Tibial artery (tissue), 4 donors: ENCODE results near the gene GINS2.

Experiments used
- DNase-seq, 2 donors: peaks; one replicate each; pipeline ENCODE4 v3.0.0-alpha.2; 2019
- H3K27ac ChIP-seq, 2 donors: fragments of 200-600 bp; sonication (generic) in 1 of 2; 1 replicate in 1 of 2; 2 replicates in 1 of 2; pipeline ENCODE4 v1.5.1; 2018 to 2019; ENCODE audit warnings: mild to moderate bottlenecking in 1 of 2
- H3K27me3 ChIP-seq, 2 donors: fragments of 200-600 bp; sonication (generic) in 1 of 2; one replicate each; pipeline versions ENCODE4 v1.5.1 to v1.6.0; 2016 to 2019
- H3K36me3 ChIP-seq, 3 donors: fragments of 200-600 bp; sonication (generic) in 2 of 3; one replicate each; pipeline ENCODE4 v1.5.1; 2016 to 2019; ENCODE audit warnings: mild to moderate bottlenecking in 2 of 3
- H3K4me1 ChIP-seq, 4 donors: fragments of 200-600 bp; sonication (generic) in 2 of 4; 1 replicate in 3 of 4; 2 replicates in 1 of 4; pipeline ENCODE4 v1.5.1; 2016 to 2019
- H3K4me3 ChIP-seq, 2 donors: fragments of 200-600 bp; sonication (generic) in 1 of 2; 1 replicate in 1 of 2; 2 replicates in 1 of 2; pipeline ENCODE4 v1.5.1; 2018 to 2019; ENCODE audit warnings: mild to moderate bottlenecking in 2 of 2
- H3K9me3 ChIP-seq, 3 donors: fragments of 200-600 bp; sonication (generic) in 1 of 3; one replicate each; pipeline ENCODE4 v1.5.1; 2016 to 2019
- intact Hi-C: fragments of 100-400 bp; cut with DNase I; formaldehyde crosslinking; loops from one replicate; pipeline ENCODE4 v1.15.0; 2023; ENCODE audit warnings: low total_unique reads
- TF ChIP-seq, protein P1 (sequence below), 2 experiments: fragments of 200-600 bp in 1 of 2; fragments of 450-650 bp in 1 of 2; IDR thresholded peaks; one replicate each; pipeline ENCODE4 v1.5.1; 2017 to 2019; ENCODE audit warnings: antibody characterized with exemption in 2 of 2, mild to moderate bottlenecking in 1 of 2, moderate library complexity in 1 of 2

GINS2 gene

GRCh38 chr16:85641776-85642176, 47.0 kb downstream of the GINS2 start:
- Histone ChIP-seq H3K27ac (no peak overlapping the region), H3K27me3 (no peaks in the 10 kb centered on the region), H3K9me3 (no peaks in the 10 kb centered on the region), H3K4me3 (no peak overlapping the region), H3K4me1 (peaks cover 0 to 31% (median 2%) of the 10 kb centered on the region in 4 donors), H3K36me3 (peaks cover 0 to 20% (median 3%) of the 10 kb centered on the region in 3 donors)
- peak in 1 of 2 donors; percentile 50 for DNase-seq
- TF ChIP-seq, protein P1, sequence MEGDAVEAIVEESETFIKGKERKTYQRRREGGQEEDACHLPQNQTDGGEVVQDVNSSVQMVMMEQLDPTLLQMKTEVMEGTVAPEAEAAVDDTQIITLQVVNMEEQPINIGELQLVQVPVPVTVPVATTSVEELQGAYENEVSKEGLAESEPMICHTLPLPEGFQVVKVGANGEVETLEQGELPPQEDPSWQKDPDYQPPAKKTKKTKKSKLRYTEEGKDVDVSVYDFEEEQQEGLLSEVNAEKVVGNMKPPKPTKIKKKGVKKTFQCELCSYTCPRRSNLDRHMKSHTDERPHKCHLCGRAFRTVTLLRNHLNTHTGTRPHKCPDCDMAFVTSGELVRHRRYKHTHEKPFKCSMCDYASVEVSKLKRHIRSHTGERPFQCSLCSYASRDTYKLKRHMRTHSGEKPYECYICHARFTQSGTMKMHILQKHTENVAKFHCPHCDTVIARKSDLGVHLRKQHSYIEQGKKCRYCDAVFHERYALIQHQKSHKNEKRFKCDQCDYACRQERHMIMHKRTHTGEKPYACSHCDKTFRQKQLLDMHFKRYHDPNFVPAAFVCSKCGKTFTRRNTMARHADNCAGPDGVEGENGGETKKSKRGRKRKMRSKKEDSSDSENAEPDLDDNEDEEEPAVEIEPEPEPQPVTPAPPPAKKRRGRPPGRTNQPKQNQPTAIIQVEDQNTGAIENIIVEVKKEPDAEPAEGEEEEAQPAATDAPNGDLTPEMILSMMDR (IDR thresholded peaks at IDR 0.05) = no peak
- intact Hi-C loops = no loop called here

DNA sequence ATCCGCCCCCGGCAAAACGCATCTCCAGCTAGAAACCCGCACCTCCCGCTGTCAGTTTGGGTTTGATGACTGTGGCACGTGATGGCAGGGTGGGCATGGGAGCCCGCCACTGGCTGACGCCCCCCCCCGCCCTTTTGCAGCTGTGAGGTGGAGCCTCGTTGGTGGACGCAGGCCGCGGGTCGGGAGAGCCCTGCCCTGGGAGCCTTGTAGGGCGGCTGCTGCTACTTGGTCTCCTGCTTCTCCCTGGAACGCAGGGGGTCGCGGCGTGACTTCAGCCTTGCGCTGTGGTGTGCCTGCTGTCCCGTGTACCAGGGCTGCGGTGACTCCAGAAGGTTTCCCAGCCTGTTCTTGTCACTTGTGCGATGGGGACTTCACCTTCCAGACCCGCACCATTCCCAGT, 47.4 kb downstream of the GINS2 start:
- intact Hi-C loops = no loop called here
- no peak for DNase-seq
- Histone ChIP-seq H3K27me3 (no peaks in the 10 kb centered on the region), H3K27ac (no peak overlapping the region), H3K4me3 (no peak overlapping the region), H3K36me3 (peaks cover 0 to 18% (median 3%) of the 10 kb centered on the region in 3 donors), H3K4me1 (peaks cover 0 to 32% (median 2%) of the 10 kb centered on the region in 4 donors), H3K9me3 (no peaks in the 10 kb centered on the region)
- TF ChIP-seq, protein P1 (IDR thresholded peaks at IDR 0.05) = no peak

DNA sequence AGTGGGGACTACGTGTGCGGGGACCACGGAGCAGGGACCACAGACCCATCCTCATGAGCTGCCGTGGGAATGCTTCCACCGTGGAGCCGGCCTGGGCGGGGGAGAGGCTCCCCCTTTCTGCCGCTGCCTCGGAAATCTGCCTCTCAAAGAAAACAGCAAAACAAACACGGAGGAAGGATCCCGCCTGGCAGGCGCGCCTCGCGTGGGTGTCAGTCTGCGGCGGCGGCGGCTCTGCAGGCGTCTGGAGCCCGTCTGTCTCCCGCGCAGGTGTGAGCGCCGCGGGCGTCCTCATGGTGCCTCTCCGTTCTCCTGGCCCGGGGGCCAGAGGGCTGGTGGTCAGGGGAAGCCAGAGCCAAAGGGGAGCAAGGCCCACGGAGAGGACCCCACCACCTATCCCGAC, 48.2 kb downstream of the GINS2 start:
- H3K9me3 ChIP-seq = no peaks in the 10 kb centered on the region
- no peak for DNase-seq
- H3K36me3 ChIP-seq = peaks cover 0 to 22% (median 3%) of the 10 kb centered on the region in 3 donors
- H3K27me3 ChIP-seq = no peaks in the 10 kb centered on the region
- no peak overlapping the region for H3K27ac ChIP-seq
- H3K4me1 ChIP-seq = peaks cover 0 to 39% (median 2%) of the 10 kb centered on the region in 4 donors
- no peak overlapping the region for H3K4me3 ChIP-seq
- intact Hi-C loops = no loop called here
- TF ChIP-seq, protein P1 (IDR thresholded peaks at IDR 0.05) = no peak

DNA sequence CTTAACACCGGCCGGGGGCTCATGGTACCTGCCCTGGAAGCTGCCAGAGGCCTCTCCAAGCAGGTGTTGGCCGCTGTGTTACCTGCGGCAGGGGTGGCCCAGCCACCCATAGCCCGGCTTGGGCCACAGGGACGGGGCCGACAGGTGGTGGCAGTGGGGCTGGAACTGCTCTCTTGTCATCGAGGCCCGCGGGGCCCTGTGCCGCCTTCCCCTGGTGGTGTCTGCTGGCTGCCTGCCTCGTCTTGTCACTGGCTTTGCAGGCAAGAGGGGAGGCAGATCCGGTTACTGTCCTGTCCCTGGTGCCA, 48.5 kb downstream of the GINS2 start:
- TF ChIP-seq, protein P1 (IDR thresholded peaks at IDR 0.05) = no peak
- Histone ChIP-seq H3K9me3 (no peaks in the 10 kb centered on the region), H3K27ac (no peak overlapping the region), H3K36me3 (peaks cover 0 to 25% (median 0%) of the 10 kb centered on the region in 3 donors), H3K4me3 (no peak overlapping the region), H3K4me1 (peaks cover 0 to 40% (median 2%) of the 10 kb centered on the region in 4 donors), H3K27me3 (no peaks in the 10 kb centered on the region)
- DNase-seq = no peak
- intact Hi-C loops = no loop called here

GRCh38 chr16:85639529-85640253, 49.1 kb downstream of the GINS2 start:
- Histone ChIP-seq H3K27me3 (no peaks in the 10 kb centered on the region), H3K36me3 (peaks cover 0 to 28% (median 0%) of the 10 kb centered on the region in 3 donors), H3K4me1 (peaks cover 0 to 36% (median 2%) of the 10 kb centered on the region in 4 donors), H3K4me3 (no peak overlapping the region), H3K27ac (no peak overlapping the region), H3K9me3 (no peaks in the 10 kb centered on the region)
- no peak for DNase-seq
- TF ChIP-seq, protein P1 (IDR thresholded peaks at IDR 0.05) = no peak
- intact Hi-C loops = no loop called here
